Stimulated activated CD4-positive, alpha-beta T cell treated with anti-CD3 and anti-CD28 coated beads, Interleukin-2, amount 100 ng/mL, for 48 hours (primary cell): ENCODE results near the gene ANKS1A.
"Not testable (repeated sequence)": the region's sequence is repeated elsewhere in the genome, so short reads cannot be mapped to it uniquely, and the experiment has no call there.

ENCODE experiments used
- DNase-seq, 2 donors: peaks; one replicate each; pipeline ENCODE4 v3.0.0-alpha.2; 2020

Gene ANKS1A

GRCh38 chr6:34884996-34885395 is 4.1 kb upstream of the ANKS1A start:
- no peak for DNase-seq

- not testable (repeated sequence) for DNase-seq
These were observed 3.2 kb upstream of the ANKS1A start for GRCh38 chr6:34885837-34886236.

GRCh38 chr6:34887753-34888513 is 1.1 kb upstream of the ANKS1A start, which contains the start of gene TAF11:
TAF11 (minus strand) TSS chr6:34888042; CDS start chr6:34887957, 85 bp downstream.
- peak; percentile 82 to 84 for DNase-seq

- no peak for DNase-seq
These were observed 570 bp upstream of the ANKS1A start for GRCh38 chr6:34888514-34888856.

GRCh38 chr6:34890533-34890925 is 1.5 kb downstream of the ANKS1A start:
- DNase-seq = no peak

GRCh38 chr6:34891296-34891695 is 2.2 kb downstream of the ANKS1A start:
- no peak for DNase-seq

- no peak for DNase-seq
These were observed 5.6 kb downstream of the ANKS1A start for GRCh38 chr6:34894693-34895092.

GRCh38 chr6:34897130-34897529 is 8.1 kb downstream of the ANKS1A start:
- no peak for DNase-seq

- no peak for DNase-seq
These were observed 8.7 kb downstream of the ANKS1A start for GRCh38 chr6:34897716-34898115.

- DNase-seq = not testable (repeated sequence)
These were observed 10.7 kb downstream of the ANKS1A start for GRCh38 chr6:34899748-34900147.

- no peak for DNase-seq
These were observed 11.4 kb downstream of the ANKS1A start for GRCh38 chr6:34900321-34901031.

- no peak for DNase-seq
These were observed 12.9 kb downstream of the ANKS1A start for GRCh38 chr6:34901930-34902329.

- DNase-seq = no peak
These were observed 16.0 kb downstream of the ANKS1A start for GRCh38 chr6:34904990-34905613.

- no peak for DNase-seq
These were observed 17.8 kb downstream of the ANKS1A start for GRCh38 chr6:34906826-34907225.

GRCh38 chr6:34908194-34908593 is 19.1 kb downstream of the ANKS1A start:
- no peak for DNase-seq

GRCh38 chr6:34909320-34909883 is 20.3 kb downstream of the ANKS1A start:
- no peak for DNase-seq

- no peak for DNase-seq
These were observed 22.8 kb downstream of the ANKS1A start for GRCh38 chr6:34911822-34912221.

- peak in 1 of 2 donors; percentile 10 for DNase-seq
These were observed 23.8 kb downstream of the ANKS1A start for GRCh38 chr6:34912715-34913464.

GRCh38 chr6:34914358-34914757 is 25.3 kb downstream of the ANKS1A start:
- no peak for DNase-seq

- DNase-seq = no peak
These were observed 27.4 kb downstream of the ANKS1A start for GRCh38 chr6:34916348-34916967.

GRCh38 chr6:34917626-34918285 is 28.7 kb downstream of the ANKS1A start:
- DNase-seq = no peak

- no peak for DNase-seq
These were observed 30.6 kb downstream of the ANKS1A start for GRCh38 chr6:34919651-34920050.
